GM20431 (cell line): Measurements from ENCODE around the gene APMAP.

Experiments
- in situ Hi-C: fragments of 300-500 bp; cut with MseI, MboI; formaldehyde crosslinking; loops from one replicate; pipeline ENCODE4 v1.15.0; 2020; ENCODE audit warnings: low sequenced_read_pairs; ENCODE audit not compliant: unreplicated experiment

The APMAP gene, protein sequence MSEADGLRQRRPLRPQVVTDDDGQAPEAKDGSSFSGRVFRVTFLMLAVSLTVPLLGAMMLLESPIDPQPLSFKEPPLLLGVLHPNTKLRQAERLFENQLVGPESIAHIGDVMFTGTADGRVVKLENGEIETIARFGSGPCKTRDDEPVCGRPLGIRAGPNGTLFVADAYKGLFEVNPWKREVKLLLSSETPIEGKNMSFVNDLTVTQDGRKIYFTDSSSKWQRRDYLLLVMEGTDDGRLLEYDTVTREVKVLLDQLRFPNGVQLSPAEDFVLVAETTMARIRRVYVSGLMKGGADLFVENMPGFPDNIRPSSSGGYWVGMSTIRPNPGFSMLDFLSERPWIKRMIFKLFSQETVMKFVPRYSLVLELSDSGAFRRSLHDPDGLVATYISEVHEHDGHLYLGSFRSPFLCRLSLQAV

GRCh38 chr20:24992487-24993205, at the start of gene APMAP:
TSS of gene APMAP (minus strand) at chr20:24992751. CDS start at chr20:24992688, 63 bp downstream.
- in situ Hi-C loops = loop anchor here (10.0 kb wide), 1 partner anchor 182 kb away; no protein-coding TSS in a partner anchor

GRCh38 chr20:25041813-25042530, 49.4 kb upstream of the APMAP start:
- in situ Hi-C loops = no loop called here

DNA sequence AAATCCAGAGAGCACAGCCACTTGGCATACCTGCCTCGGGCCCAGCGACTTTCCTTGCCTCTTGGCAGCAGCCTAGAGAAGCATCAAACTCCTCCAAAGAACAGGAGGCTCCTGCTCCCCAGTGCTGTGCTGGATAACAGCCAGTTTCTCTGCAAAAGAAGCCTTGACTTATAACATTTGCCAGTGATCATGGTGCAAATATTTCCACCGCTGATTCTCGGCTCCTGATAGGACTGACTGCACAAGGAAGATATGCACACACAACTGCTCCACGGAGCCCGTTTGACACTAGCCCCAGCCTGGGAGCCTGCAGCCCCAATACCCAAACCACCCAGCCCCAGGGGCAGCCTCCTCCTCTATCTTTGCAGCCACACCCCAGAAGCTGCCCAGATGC, 47.9 kb upstream of the APMAP start:
- in situ Hi-C loops = no loop called here

DNA sequence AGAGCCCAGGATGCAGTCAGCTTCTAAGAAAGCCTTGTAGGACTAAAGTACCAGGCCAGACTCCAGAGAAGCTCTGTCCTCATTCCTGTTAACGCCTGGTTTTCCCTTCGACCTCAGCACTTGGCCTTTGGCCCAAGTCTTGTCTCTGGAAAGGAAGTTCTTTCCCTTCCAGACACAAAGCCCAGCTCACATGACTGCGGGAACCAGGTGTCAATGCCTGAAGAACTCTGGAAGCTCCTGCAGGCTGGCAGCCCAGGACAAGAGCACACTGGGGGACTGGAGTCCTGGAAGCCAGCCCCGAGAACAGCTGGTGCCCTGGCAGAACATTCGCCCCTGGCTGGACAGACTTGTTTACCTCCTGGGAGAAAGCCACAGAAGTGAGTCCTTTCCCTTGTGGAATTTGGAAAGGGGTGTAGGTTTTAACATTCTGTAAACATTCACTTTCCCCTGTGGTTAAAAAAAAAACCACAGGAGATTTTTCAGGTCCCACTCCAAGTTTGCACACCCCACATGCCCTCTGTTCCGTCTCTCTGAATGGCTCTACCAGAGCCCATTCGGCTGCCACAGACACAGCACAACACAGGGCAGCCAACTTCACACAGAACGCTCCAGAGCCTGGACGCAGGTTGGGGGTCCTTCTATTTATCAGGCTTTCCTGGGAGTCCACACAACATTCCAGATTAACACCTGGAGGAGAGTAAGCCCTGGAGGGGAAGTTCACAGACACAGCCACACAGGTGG, 47.3 kb upstream of the APMAP start:
- in situ Hi-C loops = no loop called here

GRCh38 chr20:25038591-25039015, 46.1 kb upstream of the APMAP start:
- in situ Hi-C loops = no loop called here

DNA sequence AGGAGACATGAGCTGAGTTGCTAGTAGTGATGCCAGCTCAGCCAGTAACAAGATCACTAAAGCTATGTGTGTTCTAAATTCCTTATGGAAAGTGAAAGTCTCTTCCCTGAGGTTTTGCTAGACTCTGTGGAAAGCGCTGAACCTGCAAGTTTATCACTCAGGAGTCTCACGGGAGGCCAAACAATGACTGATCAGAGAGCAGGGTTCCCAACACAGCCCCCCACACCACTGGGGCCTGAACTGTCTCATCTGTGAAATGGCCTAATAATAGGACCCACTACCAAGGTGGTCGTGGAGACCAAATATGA, 45.5 kb upstream of the APMAP start:
- in situ Hi-C loops = no loop called here

- in situ Hi-C loops = no loop called here
Observed at GRCh38 chr20:25037288-25038102, 44.9 kb upstream of the APMAP start.

- in situ Hi-C loops = no loop called here
Observed at GRCh38 chr20:25036331-25036936, 43.9 kb upstream of the APMAP start.

- in situ Hi-C loops = no loop called here
Observed at GRCh38 chr20:25035921-25036320, 43.4 kb upstream of the APMAP start.

- in situ Hi-C loops = no loop called here
Observed at GRCh38 chr20:25033924-25034300, 41.4 kb upstream of the APMAP start.

DNA sequence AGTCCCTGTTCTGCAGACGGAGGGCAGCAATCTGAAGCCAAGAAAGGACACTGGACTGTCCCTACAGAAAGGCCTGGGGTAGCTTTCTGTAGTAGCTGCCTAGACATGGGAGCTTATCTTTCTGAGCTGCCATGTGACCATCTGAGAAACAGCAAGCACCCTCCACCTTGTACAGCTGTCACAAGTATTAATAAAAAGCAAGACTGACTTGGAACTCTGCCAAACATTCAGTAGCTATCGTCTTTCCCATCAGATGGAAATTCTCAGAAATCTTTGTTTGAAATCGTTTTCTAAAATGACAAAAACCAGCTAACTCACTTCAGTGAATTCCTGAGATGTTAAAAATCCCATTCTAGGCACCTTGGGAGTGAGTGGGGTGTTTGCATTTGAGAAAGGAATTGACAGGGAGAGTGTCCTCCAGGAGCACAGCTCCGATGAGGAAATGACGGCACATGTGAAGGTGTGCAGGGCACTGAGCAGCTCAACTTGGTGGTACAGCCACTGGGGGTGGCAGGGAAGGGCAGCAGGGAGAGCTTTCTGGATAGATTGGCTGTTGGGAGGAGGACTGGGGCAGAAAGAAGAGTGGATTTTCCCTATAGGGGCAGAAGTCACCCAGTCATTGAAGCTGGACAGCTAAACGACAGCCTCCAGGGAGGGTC, 40.8 kb upstream of the APMAP start:
- in situ Hi-C loops = no loop called here

DNA sequence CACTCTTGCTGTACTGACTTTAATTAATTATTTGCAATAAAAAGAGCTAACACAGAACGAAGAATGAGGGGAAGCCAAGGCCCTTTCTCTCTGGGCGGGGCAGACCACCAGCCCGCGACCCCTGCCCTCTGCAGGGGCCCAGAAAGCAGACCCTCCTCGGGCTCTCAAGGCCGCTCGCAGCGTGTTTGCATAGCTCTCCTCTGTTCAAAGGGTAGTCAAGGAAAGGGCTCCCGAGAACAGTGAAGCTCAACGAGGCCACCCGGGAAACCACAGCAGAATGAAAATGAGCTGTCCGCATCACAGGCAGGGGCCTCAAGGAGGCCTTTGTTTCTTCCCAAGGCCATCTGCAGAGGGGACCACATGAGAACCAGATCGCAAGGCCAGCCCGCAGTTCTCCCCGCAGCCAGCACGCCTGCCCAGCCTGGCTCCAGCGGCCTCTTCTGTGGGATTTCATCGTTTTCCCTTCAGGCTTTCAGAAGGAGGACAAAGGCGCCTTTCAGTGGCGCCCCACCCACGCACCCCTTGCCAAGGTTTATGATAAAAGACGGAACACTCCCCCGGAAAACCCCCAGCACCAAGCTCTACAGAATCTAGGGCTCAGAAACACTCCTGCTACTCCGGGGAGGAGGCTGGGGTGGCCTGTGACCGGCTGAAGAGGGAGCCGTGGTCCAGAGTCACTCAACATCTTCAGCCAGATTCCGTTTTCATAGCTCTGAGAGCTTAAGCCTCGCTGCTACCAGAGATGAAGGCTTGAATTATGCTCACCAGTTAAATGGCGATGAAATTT, 40.1 kb upstream of the APMAP start:
- in situ Hi-C loops = no loop called here

GRCh38 chr20:25032065-25032477, 39.5 kb upstream of the APMAP start:
- in situ Hi-C loops = no loop called here

DNA sequence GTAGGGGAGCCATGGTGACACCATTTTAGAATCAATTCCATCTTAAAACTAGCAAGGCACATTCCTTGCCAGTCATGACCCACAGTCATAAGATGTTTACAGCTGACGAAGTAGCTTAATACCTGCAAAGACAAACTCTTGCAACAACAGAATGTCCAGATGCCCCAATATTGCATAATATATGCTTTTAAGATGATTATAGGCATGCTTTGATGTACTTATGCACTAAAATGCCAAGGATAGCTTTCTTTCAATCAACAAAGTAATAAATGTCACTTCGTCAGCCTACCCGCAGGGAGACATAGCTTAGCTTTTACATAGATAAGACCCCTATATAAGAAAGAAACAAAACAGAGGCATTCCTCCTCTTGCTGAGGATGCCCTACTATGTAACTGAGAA, 38.7 kb upstream of the APMAP start:
- in situ Hi-C loops = no loop called here

DNA sequence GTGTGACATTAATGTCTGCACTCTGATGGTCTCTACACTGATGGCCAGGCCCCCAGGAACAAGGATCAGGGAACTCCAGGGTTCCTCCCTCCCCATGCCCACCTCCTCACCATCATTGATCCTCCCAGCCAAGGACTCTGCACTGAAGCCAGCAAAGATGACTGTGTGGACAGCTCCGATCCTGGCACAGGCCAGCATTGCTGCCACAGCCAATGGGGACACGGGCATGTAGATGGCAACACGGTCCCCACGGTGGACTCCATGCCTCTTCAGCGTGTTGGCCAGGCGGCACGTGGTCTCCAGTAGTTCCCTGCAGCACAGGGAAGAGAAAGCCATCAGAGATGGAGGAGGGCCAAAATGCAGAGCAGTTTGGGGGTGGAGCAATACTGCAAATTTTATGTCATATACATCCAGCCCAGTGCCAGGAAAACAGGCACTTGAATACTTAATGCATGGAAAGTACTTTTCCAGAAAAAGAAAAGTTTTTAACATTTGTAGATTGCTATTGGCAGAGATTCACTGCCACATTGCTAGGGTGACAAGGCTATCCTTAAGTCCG, 38.2 kb upstream of the APMAP start:
- in situ Hi-C loops = no loop called here

- in situ Hi-C loops = no loop called here
Observed at GRCh38 chr20:25030007-25030648, 37.6 kb upstream of the APMAP start.

DNA sequence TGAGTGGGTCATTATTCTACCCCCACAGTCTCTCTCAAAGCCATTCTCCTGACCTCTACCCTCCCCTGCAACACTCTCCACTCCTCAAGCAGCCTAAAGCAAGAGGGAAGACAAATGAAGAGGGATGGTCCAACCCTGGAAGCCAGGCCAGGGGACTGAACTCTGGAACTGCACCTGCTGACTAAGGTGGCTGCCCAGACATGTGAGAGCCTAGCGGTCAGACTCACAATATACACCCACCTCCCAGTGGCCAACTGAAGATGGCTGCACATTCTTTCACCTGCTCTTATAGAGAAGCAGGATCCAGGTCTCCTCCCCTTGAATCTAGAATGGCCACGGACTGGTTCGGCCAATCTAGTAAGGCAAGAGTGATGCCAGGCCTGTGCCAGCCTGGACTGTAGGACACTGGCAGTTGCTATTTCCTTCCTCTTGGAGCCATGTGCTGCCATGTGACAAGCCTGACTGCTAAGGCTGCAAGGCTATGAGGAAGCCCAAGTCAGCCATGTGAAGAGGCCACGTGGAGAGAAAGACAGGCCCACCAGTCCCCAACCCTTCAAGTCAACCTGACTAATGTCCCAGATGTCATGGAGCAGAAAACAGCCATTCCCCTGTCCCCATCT, 33.5 kb upstream of the APMAP start:
- in situ Hi-C loops = no loop called here
